GM12878 (cell line): ENCODE results near the gene TPGS1.

Experiments
- SREBF2 ChIP-seq: IDR thresholded peaks from 2 replicates; pipeline ENCODE4 v1.6.1; 2012; ENCODE audit warnings: mild to moderate bottlenecking, low read length
- YY1 ChIP-seq: IDR thresholded peaks from 2 replicates; pipeline ENCODE4 v1.6.1; 2011; ENCODE audit warnings: low read depth, mild to moderate bottlenecking, low read length
- TF ChIP-seq, protein P1 (sequence below), 3 experiments: IDR thresholded peaks in 2 of 3; conservative IDR thresholded peaks in 1 of 3; 2 replicates each; pipeline ENCODE4 v1.5.1; 2011; ENCODE audit warnings: low read depth in 3 of 3, low read length in 3 of 3, mild to moderate bottlenecking in 3 of 3, control low read depth in 2 of 3, moderate library complexity in 2 of 3, inconsistent platforms in 1 of 3, mixed read lengths in 1 of 3; ENCODE audit not compliant: control insufficient read depth in 2 of 3, insufficient read depth in 1 of 3; ENCODE audit errors: extremely low read depth in 1 of 3

DNA sequence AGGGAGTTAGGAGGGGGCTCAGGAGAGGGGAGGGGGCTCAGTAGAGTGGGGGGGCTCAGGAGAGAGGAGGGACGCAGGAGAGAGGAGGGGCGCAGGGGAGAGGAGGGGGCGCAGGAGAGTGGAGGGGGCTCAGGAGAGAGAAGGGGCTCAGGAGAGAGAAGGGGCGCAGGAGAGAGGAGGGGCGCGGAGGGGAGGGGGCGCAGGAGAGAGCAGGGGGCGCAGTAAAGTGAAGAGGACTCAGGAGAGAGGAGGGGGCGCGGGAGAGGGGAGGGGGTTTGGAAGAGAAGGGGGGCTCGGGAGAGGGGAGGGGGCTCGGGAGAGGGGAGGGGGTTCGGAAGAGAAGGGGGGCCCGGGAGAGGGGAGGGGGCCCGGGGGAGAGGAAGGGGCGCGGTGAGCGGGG, 10.3 kb upstream of the TPGS1 start:
- TF ChIP-seq, protein P1, sequence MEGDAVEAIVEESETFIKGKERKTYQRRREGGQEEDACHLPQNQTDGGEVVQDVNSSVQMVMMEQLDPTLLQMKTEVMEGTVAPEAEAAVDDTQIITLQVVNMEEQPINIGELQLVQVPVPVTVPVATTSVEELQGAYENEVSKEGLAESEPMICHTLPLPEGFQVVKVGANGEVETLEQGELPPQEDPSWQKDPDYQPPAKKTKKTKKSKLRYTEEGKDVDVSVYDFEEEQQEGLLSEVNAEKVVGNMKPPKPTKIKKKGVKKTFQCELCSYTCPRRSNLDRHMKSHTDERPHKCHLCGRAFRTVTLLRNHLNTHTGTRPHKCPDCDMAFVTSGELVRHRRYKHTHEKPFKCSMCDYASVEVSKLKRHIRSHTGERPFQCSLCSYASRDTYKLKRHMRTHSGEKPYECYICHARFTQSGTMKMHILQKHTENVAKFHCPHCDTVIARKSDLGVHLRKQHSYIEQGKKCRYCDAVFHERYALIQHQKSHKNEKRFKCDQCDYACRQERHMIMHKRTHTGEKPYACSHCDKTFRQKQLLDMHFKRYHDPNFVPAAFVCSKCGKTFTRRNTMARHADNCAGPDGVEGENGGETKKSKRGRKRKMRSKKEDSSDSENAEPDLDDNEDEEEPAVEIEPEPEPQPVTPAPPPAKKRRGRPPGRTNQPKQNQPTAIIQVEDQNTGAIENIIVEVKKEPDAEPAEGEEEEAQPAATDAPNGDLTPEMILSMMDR (IDR thresholded peaks at IDR 0.05 in 2 of 3, conservative IDR thresholded peaks at IDR 0.05 in 1 of 3; ENCODE audit: control insufficient read depth in 2 of 3, extremely low read depth in 1 of 3, insufficient read depth in 1 of 3, low read depth in 3 of 3, low read length in 3 of 3): no peak
- TF ChIP-seq SREBF2: no peak
- no peak for TF ChIP-seq YY1
